HepG2 (cell line): Measurements from ENCODE around the gene LRRC10B. TPM values are rescaled to one million over a fixed set of nuclear protein-coding genes. Genes with fewer than 3 reads are reported as not detected.

Source experiments
- ATAC-seq: fragments of 200-7000 bp; cut with Tn5 transposase; 3 replicates; pipeline ENCODE4 v1.9.1; 2020; ENCODE audit warnings: mild to moderate bottlenecking, moderate library complexity
- BruUV-seq: library from RNA; stranded (reverse); fragments of 400-500 nt; replicated peaks from 2 replicates; lab custom pipeline; 2021; lab: Mats Ljungman, UMichigan
- CTCF ChIA-PET: fragments of 300-600 bp; formaldehyde crosslinking; extraction: SDS; loops from one replicate; lab custom pipeline; 2021; ENCODE audit warnings: low total read pairs, inconsistent platforms, low intra/inter-chr PET ratio; lab: Yijun Ruan, JAX
- POLR2A ChIA-PET: fragments of 350-600 bp; sonication (Branson Sonifier 250); formaldehyde crosslinking; loops from one replicate; lab custom pipeline; 2020; ENCODE audit warnings: antibody characterized with exemption, inconsistent platforms; lab: Yijun Ruan, JAX
- DNase-seq: peaks from one replicate; pipeline ENCODE4 v3.0.0-alpha.2; 2015; ENCODE audit warnings: low spot score
- FAIRE-seq: peaks from 3 replicates; lab custom pipeline; 2011; peaks lifted over from hg19 to GRCh38; lab: Jason Lieb, UNC
- H2AFZ ChIP-seq: one replicate; pipeline ENCODE4 v1.6.1; 2011; ENCODE audit warnings: low read length, inconsistent platforms
- H3K27ac ChIP-seq: fragments of 300-600 bp; 3 replicates; pipeline ENCODE4 v1.8.0; 2011; ENCODE audit warnings: mixed run types, mild to moderate bottlenecking, mixed read lengths, low read length, inconsistent platforms; ENCODE audit not compliant: insufficient read depth; ENCODE audit errors: extremely low read length
- H3K27me3 ChIP-seq, 2 experiments: fragments of 200-600 bp in 1 of 2; 2 replicates in 1 of 2; 3 replicates in 1 of 2; pipeline versions ENCODE4 v1.6.0 to v1.8.0; 2011; ENCODE audit warnings: low read length in 2 of 2, mild to moderate bottlenecking in 2 of 2, moderate library complexity in 2 of 2, inconsistent platforms in 1 of 2; ENCODE audit not compliant: insufficient read depth in 2 of 2, control insufficient read depth in 1 of 2
- H3K36me3 ChIP-seq, 2 experiments: fragments of 200-600 bp in 1 of 2; replicated peaks in 1 of 2; 2 replicates in 1 of 2; 3 replicates in 1 of 2; pipeline versions ENCODE4 v1.5.1 to v1.8.0; 2011; ENCODE audit warnings: low read length in 2 of 2, inconsistent platforms in 1 of 2; ENCODE audit not compliant: insufficient read depth in 2 of 2, control insufficient read depth in 1 of 2
- H3K4me1 ChIP-seq: 2 replicates; pipeline ENCODE4 v1.5.1; 2012; ENCODE audit warnings: low read length, inconsistent platforms; ENCODE audit not compliant: insufficient read depth
- H3K4me2 ChIP-seq: 2 replicates; pipeline ENCODE4 v1.6.0; 2011; ENCODE audit warnings: low read depth, low read length, inconsistent platforms
- H3K4me3 ChIP-seq, 3 experiments: fragments of 200-600 bp in 1 of 3; sonication (generic), shearing (Covaris generic) in 1 of 3; replicated peaks in 1 of 3; 2 replicates each; pipeline ENCODE4 v1.5.1; 2011 to 2016; ENCODE audit warnings: low read length in 3 of 3, inconsistent platforms in 2 of 3, low read depth in 2 of 3, mild to moderate bottlenecking in 2 of 3, control low read depth in 1 of 3, mixed read lengths in 1 of 3; ENCODE audit not compliant: insufficient read depth in 1 of 3
- H3K79me2 ChIP-seq: one replicate; pipeline ENCODE4 v1.6.1; 2011; ENCODE audit warnings: low read length, inconsistent platforms; ENCODE audit not compliant: insufficient read depth
- H3K9ac ChIP-seq: 2 replicates; pipeline ENCODE4 v1.6.0; 2011; ENCODE audit warnings: mild to moderate bottlenecking, low read depth, low read length, inconsistent platforms; ENCODE audit not compliant: insufficient read depth
- H3K9me3 ChIP-seq: 2 replicates; pipeline ENCODE4 v1.5.1; 2012; ENCODE audit warnings: mild to moderate bottlenecking, low read length
- H4K20me1 ChIP-seq: 2 replicates; pipeline ENCODE4 v1.6.0; 2011; ENCODE audit warnings: inconsistent platforms, mild to moderate bottlenecking, low read length, moderate library complexity; ENCODE audit not compliant: insufficient read depth
- CHCHD3 ChIP-seq: sonication (generic); formaldehyde crosslinking; IDR thresholded peaks from 2 replicates; pipeline ENCODE4 v1.8.0; 2022; ENCODE audit warnings: mild to moderate bottlenecking, missing genetic modification reagents, moderate library complexity
- EHMT2 ChIP-seq: fragments of 200-600 bp; sonication (generic); IDR thresholded peaks from 2 replicates; pipeline ENCODE4 v1.7.0; 2017; ENCODE audit warnings: antibody characterized with exemption, low read depth, low read length, borderline replicate concordance
- IRF1 ChIP-seq: sonication (generic); formaldehyde crosslinking; IDR thresholded peaks from 2 replicates; pipeline ENCODE4 v1.4.0; 2020; ENCODE audit warnings: low read depth, mild to moderate bottlenecking, missing genetic modification reagents
- JUN ChIP-seq: sonication (generic); formaldehyde crosslinking; IDR thresholded peaks from 2 replicates; pipeline ENCODE4 v1.4.0; 2020; ENCODE audit warnings: mild to moderate bottlenecking, missing genetic modification reagents
- MAFG ChIP-seq: sonication (generic); formaldehyde crosslinking; IDR thresholded peaks from 2 replicates; pipeline ENCODE4 v1.5.1; 2020; ENCODE audit warnings: mild to moderate bottlenecking, missing genetic modification reagents
- MBNL3 ChIP-seq: fragments of 250-450 bp; sonication (Bioruptor Pico); conservative IDR thresholded peaks from 2 replicates; pipeline ENCODE4 v1.8.0; 2022; ENCODE audit warnings: mild to moderate bottlenecking, inconsistent platforms
- ONECUT2 ChIP-seq: sonication (generic); formaldehyde crosslinking; IDR thresholded peaks from 2 replicates; pipeline ENCODE4 v1.4.0; 2020; ENCODE audit warnings: missing genetic modification reagents
- PTBP1 ChIP-seq: fragments of 200-400 bp; formaldehyde crosslinking; IDR thresholded peaks from 2 replicates; pipeline ENCODE4 v1.6.1; 2018; ENCODE audit warnings: low read length, low read depth; ENCODE audit not compliant: poor library complexity, severe bottlenecking
- TBL1XR1 ChIP-seq: fragments of 150-350 bp; IDR thresholded peaks from 2 replicates; pipeline ENCODE4 v1.6.1; 2014; ENCODE audit warnings: borderline replicate concordance, low read length; ENCODE audit not compliant: partially characterized antibody
- ZNF335 ChIP-seq: sonication (generic); formaldehyde crosslinking; IDR thresholded peaks from 2 replicates; pipeline ENCODE4 v1.4.0; 2020; ENCODE audit warnings: missing genetic modification reagents
- ZNF567 ChIP-seq: sonication (generic); formaldehyde crosslinking; IDR thresholded peaks from 2 replicates; pipeline ENCODE4 v1.8.1; 2023; ENCODE audit warnings: mild to moderate bottlenecking, missing genetic modification reagents, borderline replicate concordance
- WGBS: methylation state at CpG from one replicate; pipeline ENCODE4 v1.1.6; 2017; ENCODE audit warnings: low lambda C conversion rate; 5-methylcytosine and 5-hydroxymethylcytosine counted together
- in situ Hi-C: cut with HindIII; loops from 2 replicates; pipeline ENCODE4 v1.10.0; 2017; ENCODE audit warnings: low pct_unique_long_range_greater_than_20kb; ENCODE audit not compliant: extremely low pct_ligation_motif_present
- intact Hi-C: fragments of 100-400 bp; cut with micrococcal nuclease; formaldehyde crosslinking; loops from one replicate; pipeline ENCODE4 v1.10.0; 2022; ENCODE audit not compliant: unreplicated experiment
- polyA plus RNA-seq, 8 experiments: library from polyadenylated mRNA; depleted of rRNA in 3 of 8; stranded (reverse) in 7 of 8; unstranded in 1 of 8; fragments of >200 nt; fragmentation: Illumina TruSeq in 4 of 8; extraction: Trizol in 4 of 8; gene quantifications; 2 replicates each; pipeline versions ENCODE4 v1.2.1 to v1.2.3, GENCODE V29; 2011 to 2016; ENCODE audit warnings: low read depth in 4 of 8, missing spikeins in 1 of 8, mixed read lengths in 1 of 8; ENCODE audit not compliant: insufficient read depth in 1 of 8
- total RNA-seq, 5 experiments: library from RNA; depleted of rRNA; stranded (reverse); fragments of >200 nt; fragmentation: Illumina TruSeq; extraction: Trizol; gene quantifications; 2 replicates each; pipeline ENCODE4 v1.2.3, GENCODE V29; 2016; ENCODE audit warnings: low read depth in 1 of 5
- TF ChIP-seq, protein P1 (sequence below): sonication (generic); formaldehyde crosslinking; IDR thresholded peaks from 2 replicates; pipeline ENCODE4 v1.5.0; 2020; ENCODE audit warnings: missing genetic modification reagents, mild to moderate bottlenecking, borderline replicate concordance
- TF ChIP-seq, protein P2 (sequence below): sonication (generic); formaldehyde crosslinking; IDR thresholded peaks from 2 replicates; pipeline ENCODE4 v1.4.0; 2020; ENCODE audit warnings: missing genetic modification reagents, borderline replicate concordance

Gene LRRC10B
- total and polyA plus RNA-seq, 2 of the 13 experiments (the other 11 are each of a cell fraction or from before 2014, with no cell fraction given): not detected

- TF ChIP-seq, protein P1, sequence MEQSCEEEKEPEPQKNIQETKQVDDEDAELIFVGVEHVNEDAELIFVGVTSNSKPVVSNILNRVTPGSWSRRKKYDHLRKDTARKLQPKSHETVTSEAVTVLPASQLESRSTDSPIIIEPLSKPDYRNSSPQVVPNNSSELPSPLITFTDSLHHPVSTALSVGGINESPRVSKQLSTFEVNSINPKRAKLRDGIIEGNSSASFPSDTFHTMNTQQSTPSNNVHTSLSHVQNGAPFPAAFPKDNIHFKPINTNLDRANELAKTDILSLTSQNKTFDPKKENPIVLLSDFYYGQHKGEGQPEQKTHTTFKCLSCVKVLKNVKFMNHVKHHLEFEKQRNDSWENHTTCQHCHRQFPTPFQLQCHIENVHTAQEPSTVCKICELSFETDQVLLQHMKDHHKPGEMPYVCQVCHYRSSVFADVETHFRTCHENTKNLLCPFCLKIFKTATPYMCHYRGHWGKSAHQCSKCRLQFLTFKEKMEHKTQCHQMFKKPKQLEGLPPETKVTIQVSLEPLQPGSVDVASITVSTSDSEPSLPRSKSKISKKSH (CRISPR knock-in tag): no peak
- TF ChIP-seq IRF1: no peak
- TF ChIP-seq CHCHD3 (CRISPR knock-in tag): no peak
- TF ChIP-seq MAFG: no peak
- no peak for TF ChIP-seq ZNF567 (CRISPR knock-in tag)
These were observed 5.7 kb downstream of the LRRC10B start (continued) for GRCh38 chr11:61514050-61514917.

- ATAC-seq (no peak), DNase-seq (no peak), FAIRE-seq (no peak)
- Histone ChIP-seq H2AFZ (no peak overlapping the region), H4K20me1 (no peaks in the 10 kb centered on the region), H3K4me2 (no peak overlapping the region), H3K36me3 (no peaks in the 10 kb centered on the region), H3K79me2 (no peaks in the 10 kb centered on the region), H3K9ac (no peak overlapping the region), H3K27me3 (peaks cover 4 to 16% of the 10 kb centered on the region in 2 experiments; a peak in 3 of 5 replicates), H3K4me1 (no peaks in the 10 kb centered on the region), H3K4me3 (no peak overlapping the region), H3K9me3 (no peaks in the 10 kb centered on the region), H3K27ac (no peak overlapping the region)
- BruUV-seq: no TSS peak
- in situ Hi-C loops (loop anchor here (5.0 kb wide), 1 partner anchor 38 kb away; no protein-coding TSS in a partner anchor), intact Hi-C loops (no loop called here)
- CTCF ChIA-PET: interaction anchor here (7.4 kb wide), 1 partner anchor 38 kb away, joined by 87 read pairs; no protein-coding TSS in a partner anchor
- 55% methylated on average over 9 of the region's 10 CpGs for WGBS
- POLR2A ChIA-PET: no interaction called here
- no peak for TF ChIP-seq EHMT2
- TF ChIP-seq TBL1XR1: no peak
- TF ChIP-seq, protein P2, sequence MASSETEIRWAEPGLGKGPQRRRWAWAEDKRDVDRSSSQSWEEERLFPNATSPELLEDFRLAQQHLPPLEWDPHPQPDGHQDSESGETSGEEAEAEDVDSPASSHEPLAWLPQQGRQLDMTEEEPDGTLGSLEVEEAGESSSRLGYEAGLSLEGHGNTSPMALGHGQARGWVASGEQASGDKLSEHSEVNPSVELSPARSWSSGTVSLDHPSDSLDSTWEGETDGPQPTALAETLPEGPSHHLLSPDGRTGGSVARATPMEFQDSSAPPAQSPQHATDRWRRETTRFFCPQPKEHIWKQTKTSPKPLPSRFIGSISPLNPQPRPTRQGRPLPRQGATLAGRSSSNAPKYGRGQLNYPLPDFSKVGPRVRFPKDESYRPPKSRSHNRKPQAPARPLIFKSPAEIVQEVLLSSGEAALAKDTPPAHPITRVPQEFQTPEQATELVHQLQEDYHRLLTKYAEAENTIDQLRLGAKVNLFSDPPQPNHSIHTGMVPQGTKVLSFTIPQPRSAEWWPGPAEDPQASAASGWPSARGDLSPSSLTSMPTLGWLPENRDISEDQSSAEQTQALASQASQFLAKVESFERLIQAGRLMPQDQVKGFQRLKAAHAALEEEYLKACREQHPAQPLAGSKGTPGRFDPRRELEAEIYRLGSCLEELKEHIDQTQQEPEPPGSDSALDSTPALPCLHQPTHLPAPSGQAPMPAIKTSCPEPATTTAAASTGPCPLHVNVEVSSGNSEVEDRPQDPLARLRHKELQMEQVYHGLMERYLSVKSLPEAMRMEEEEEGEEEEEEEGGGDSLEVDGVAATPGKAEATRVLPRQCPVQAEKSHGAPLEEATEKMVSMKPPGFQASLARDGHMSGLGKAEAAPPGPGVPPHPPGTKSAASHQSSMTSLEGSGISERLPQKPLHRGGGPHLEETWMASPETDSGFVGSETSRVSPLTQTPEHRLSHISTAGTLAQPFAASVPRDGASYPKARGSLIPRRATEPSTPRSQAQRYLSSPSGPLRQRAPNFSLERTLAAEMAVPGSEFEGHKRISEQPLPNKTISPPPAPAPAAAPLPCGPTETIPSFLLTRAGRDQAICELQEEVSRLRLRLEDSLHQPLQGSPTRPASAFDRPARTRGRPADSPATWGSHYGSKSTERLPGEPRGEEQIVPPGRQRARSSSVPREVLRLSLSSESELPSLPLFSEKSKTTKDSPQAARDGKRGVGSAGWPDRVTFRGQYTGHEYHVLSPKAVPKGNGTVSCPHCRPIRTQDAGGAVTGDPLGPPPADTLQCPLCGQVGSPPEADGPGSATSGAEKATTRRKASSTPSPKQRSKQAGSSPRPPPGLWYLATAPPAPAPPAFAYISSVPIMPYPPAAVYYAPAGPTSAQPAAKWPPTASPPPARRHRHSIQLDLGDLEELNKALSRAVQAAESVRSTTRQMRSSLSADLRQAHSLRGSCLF (CRISPR knock-in tag): no peak
- TF ChIP-seq JUN: no peak
- no peak for TF ChIP-seq PTBP1
- TF ChIP-seq ONECUT2 (CRISPR knock-in tag): no peak
- no peak for TF ChIP-seq MBNL3
- TF ChIP-seq ZNF335 (CRISPR knock-in tag): no peak
These were observed 7.1 kb downstream of the LRRC10B start for GRCh38 chr11:61515686-61516085.
